Common myeloid progenitor, CD34-positive (primary cell): ENCODE data around the gene CA10.
A peak's percentile ranks its signal among the peaks of the same experiment; 100 is the strongest.

ENCODE experiments used
- CTCF ChIA-PET: fragments of 350-600 bp; sonication (Branson Sonifier 250); formaldehyde crosslinking; loops from one replicate; lab custom pipeline; 2021; ENCODE audit warnings: antibody characterized with exemption; lab: Charles Lee
- POLR2A ChIA-PET: fragments of 350-600 bp; sonication (Branson Sonifier 250); formaldehyde crosslinking; loops from one replicate; lab custom pipeline; 2021; ENCODE audit warnings: antibody characterized with exemption; lab: Charles Lee
- DNase-seq, 3 donors: peaks; one replicate each; pipeline versions ENCODE4 v3.0.0 to v3.0.0-alpha.2; 2013
- H3K27ac ChIP-seq, 2 experiments: 1 replicate in 1 of 2; 2 replicates in 1 of 2; pipeline ENCODE4 v1.7.0; 2013; ENCODE audit warnings: inconsistent platforms in 2 of 2, low read length in 2 of 2, mild to moderate bottlenecking in 2 of 2, low read depth in 1 of 2, moderate library complexity in 1 of 2; ENCODE audit not compliant: severe bottlenecking in 2 of 2, insufficient read depth in 1 of 2, poor library complexity in 1 of 2
- H3K27me3 ChIP-seq, 5 experiments: replicated peaks in 2 of 5; 1 replicate in 3 of 5; 2 replicates in 2 of 5; pipeline versions ENCODE4 v1.6.1 to v1.7.0; 2013; ENCODE audit warnings: low read length in 4 of 5, mild to moderate bottlenecking in 2 of 5, moderate library complexity in 2 of 5, inconsistent platforms in 1 of 5; ENCODE audit not compliant: insufficient read depth in 5 of 5, control insufficient read depth in 4 of 5
- H3K36me3 ChIP-seq, 4 experiments: 1 replicate in 2 of 4; 2 replicates in 2 of 4; pipeline versions ENCODE4 v1.6.1 to v1.7.0; 2013; ENCODE audit warnings: low read length in 3 of 4, control low read depth in 1 of 4, mild to moderate bottlenecking in 1 of 4; ENCODE audit not compliant: control insufficient read depth in 4 of 4, insufficient read depth in 4 of 4
- H3K4me1 ChIP-seq, 4 experiments: 1 replicate in 3 of 4; 2 replicates in 1 of 4; pipeline versions ENCODE4 v1.6.1 to v1.7.1; 2013; ENCODE audit warnings: low read length in 3 of 4, mild to moderate bottlenecking in 3 of 4, control low read depth in 1 of 4, inconsistent platforms in 1 of 4, moderate library complexity in 1 of 4; ENCODE audit not compliant: control insufficient read depth in 4 of 4, insufficient read depth in 4 of 4; ENCODE audit errors: control extremely low read depth in 1 of 4
- H3K4me3 ChIP-seq, 7 experiments: 1 replicate in 4 of 7; 2 replicates in 3 of 7; pipeline versions ENCODE4 v1.5.1 to v1.7.0; 2013; ENCODE audit warnings: mild to moderate bottlenecking in 7 of 7, low read length in 6 of 7, moderate library complexity in 6 of 7, inconsistent platforms in 2 of 7, low read depth in 2 of 7, control low read depth in 1 of 7; ENCODE audit not compliant: insufficient read depth in 4 of 7, control insufficient read depth in 1 of 7; ENCODE audit errors: extremely low read depth in 1 of 7
- H3K9me3 ChIP-seq, 5 experiments: 1 replicate in 4 of 5; 2 replicates in 1 of 5; pipeline versions ENCODE4 v1.6.1 to v1.7.1; 2013; ENCODE audit warnings: low read length in 4 of 5, mild to moderate bottlenecking in 2 of 5, inconsistent platforms in 1 of 5, low read depth in 1 of 5, moderate library complexity in 1 of 5; ENCODE audit not compliant: control insufficient read depth in 4 of 5, insufficient read depth in 2 of 5; ENCODE audit errors: control extremely low read depth in 1 of 5
- WGBS: methylation state at CpG from one replicate; pipeline ENCODE4 v1.1.5; 2013; ENCODE audit not compliant: insufficient coverage; 5-methylcytosine and 5-hydroxymethylcytosine counted together

Gene CA10

GRCh38 chr17:51642029-51642428 lies 516.5 kb downstream of the CA10 start:
- CTCF ChIA-PET: no interaction called here

GRCh38 chr17:51640108-51640622 lies 518.3 kb downstream of the CA10 start:
- 55% methylated on average over 3 of the region's 4 CpGs for WGBS
- POLR2A ChIA-PET: no interaction called here

More at GRCh38 chr17:51642029-51642428, 516.5 kb downstream of the CA10 start:
- POLR2A ChIA-PET: no interaction called here
- Histone ChIP-seq H3K27me3 (peaks cover 0 to 6% (median 3%) of the 10 kb centered on the region in 5 experiments), H3K27ac (no peak overlapping the region), H3K4me3 (no peak overlapping the region), H3K4me1 (no peaks in the 10 kb centered on the region), H3K36me3 (no peaks in the 10 kb centered on the region), H3K9me3 (no peaks in the 10 kb centered on the region)
- WGBS: 90% methylated on average over 3 of the region's 8 CpGs
- no peak for DNase-seq

GRCh38 chr17:51638971-51639370 lies 519.5 kb downstream of the CA10 start:
- ChIA-PET CTCF (no interaction called here), POLR2A (no interaction called here)
- H3K27ac ChIP-seq: no peak overlapping the region
- H3K9me3 ChIP-seq: no peaks in the 10 kb centered on the region
- WGBS: 87% methylated on average over 6 of the region's 6 CpGs
- peaks cover 0 to 5% (median 5%) of the 10 kb centered on the region in 5 experiments for H3K27me3 ChIP-seq
- H3K36me3 ChIP-seq: no peaks in the 10 kb centered on the region
- H3K4me3 ChIP-seq: no peak overlapping the region
- no peaks in the 10 kb centered on the region for H3K4me1 ChIP-seq
- DNase-seq: no peak

More at GRCh38 chr17:51640108-51640622, 518.3 kb downstream of the CA10 start:
- DNase-seq: peak; percentile 9 to 25 (median 9)
- CTCF ChIA-PET: interaction anchor here (1.2 to 1.5 kb wide), 2 partner anchors 104 to 268 kb away, joined by 4 to 8 read pairs; no protein-coding TSS in a partner anchor
- no peaks in the 10 kb centered on the region for H3K9me3 ChIP-seq
- no peaks in the 10 kb centered on the region for H3K36me3 ChIP-seq
- peaks cover 0 to 5% (median 5%) of the 10 kb centered on the region in 5 experiments for H3K27me3 ChIP-seq
- no peak overlapping the region for H3K4me3 ChIP-seq
- no peaks in the 10 kb centered on the region for H3K4me1 ChIP-seq
- no peak overlapping the region for H3K27ac ChIP-seq

GRCh38 chr17:51636291-51636690 lies 522.2 kb downstream of the CA10 start:
- ChIA-PET POLR2A (no interaction called here), CTCF (no interaction called here)
- 100% methylated on average over 3 of the region's 5 CpGs for WGBS

GRCh38 chr17:51630101-51630671 lies 528.3 kb downstream of the CA10 start:
- POLR2A ChIA-PET: no interaction called here
- Histone ChIP-seq H3K9me3 (no peaks in the 10 kb centered on the region), H3K27ac (no peak overlapping the region), H3K4me1 (no peaks in the 10 kb centered on the region), H3K27me3 (no peaks in the 10 kb centered on the region), H3K4me3 (no peak overlapping the region), H3K36me3 (no peaks in the 10 kb centered on the region)
- DNase-seq: no peak
- 43% methylated on average over 3 of the region's 5 CpGs for WGBS
- CTCF ChIA-PET: no interaction called here

More at GRCh38 chr17:51636291-51636690, 522.2 kb downstream of the CA10 start:
- no peaks in the 10 kb centered on the region for H3K9me3 ChIP-seq
- H3K27ac ChIP-seq: no peak overlapping the region
- no peak overlapping the region for H3K4me3 ChIP-seq
- H3K36me3 ChIP-seq: no peaks in the 10 kb centered on the region
- H3K4me1 ChIP-seq: no peaks in the 10 kb centered on the region
- no peak for DNase-seq
- H3K27me3 ChIP-seq: peaks cover 0 to 5% (median 0%) of the 10 kb centered on the region in 5 experiments

GRCh38 chr17:51629232-51629631 lies 529.3 kb downstream of the CA10 start:
- Histone ChIP-seq H3K4me1 (no peaks in the 10 kb centered on the region), H3K27me3 (no peaks in the 10 kb centered on the region), H3K9me3 (no peaks in the 10 kb centered on the region), H3K27ac (no peak overlapping the region), H3K4me3 (no peak overlapping the region), H3K36me3 (no peaks in the 10 kb centered on the region)
- ChIA-PET POLR2A (no interaction called here), CTCF (no interaction called here)
- no peak for DNase-seq
- 44% methylated on average over 2 of the region's 3 CpGs for WGBS

GRCh38 chr17:51627779-51628178 lies 530.7 kb downstream of the CA10 start:
- no peaks in the 10 kb centered on the region for H3K27me3 ChIP-seq
- H3K27ac ChIP-seq: no peak overlapping the region
- no peak overlapping the region for H3K4me3 ChIP-seq
- no peaks in the 10 kb centered on the region for H3K9me3 ChIP-seq
- WGBS: 71% methylated on average over 1 of the region's 1 CpG
- POLR2A ChIA-PET: no interaction called here
- no peaks in the 10 kb centered on the region for H3K4me1 ChIP-seq
- no peak for DNase-seq
- CTCF ChIA-PET: no interaction called here
- H3K36me3 ChIP-seq: no peaks in the 10 kb centered on the region
